A204.1 (cell line): ENCODE results near the gene CSN1S1.
A peak's percentile ranks its signal among the peaks of the same experiment; 100 is the strongest.
"Not testable (repeated sequence)": the region's sequence is repeated elsewhere in the genome, so short reads cannot be mapped to it uniquely, and the experiment has no call there.

Experiments
- FAIRE-seq: peaks from 2 replicates; lab custom pipeline; 2012; peaks lifted over from hg19 to GRCh38; lab: Jason Lieb, UNC

The CSN1S1 gene

GRCh38 chr4:69930768-69931167 lies at the start of gene CSN1S1:
CSN1S1 (plus strand) TSS chr4:69931068; CDS start chr4:69932556, 1,488 bp downstream.
- no peak for FAIRE-seq

- FAIRE-seq: peak; percentile 80
Observed at GRCh38 chr4:69881173-69881773, 49.6 kb upstream of the CSN1S1 start.

GRCh38 chr4:69882150-69882549 lies 48.7 kb upstream of the CSN1S1 start:
- no peak for FAIRE-seq

GRCh38 chr4:69888336-69888735 lies 42.5 kb upstream of the CSN1S1 start:
- no peak for FAIRE-seq

- no peak for FAIRE-seq
Observed at GRCh38 chr4:69894186-69894585, 36.7 kb upstream of the CSN1S1 start.

DNA sequence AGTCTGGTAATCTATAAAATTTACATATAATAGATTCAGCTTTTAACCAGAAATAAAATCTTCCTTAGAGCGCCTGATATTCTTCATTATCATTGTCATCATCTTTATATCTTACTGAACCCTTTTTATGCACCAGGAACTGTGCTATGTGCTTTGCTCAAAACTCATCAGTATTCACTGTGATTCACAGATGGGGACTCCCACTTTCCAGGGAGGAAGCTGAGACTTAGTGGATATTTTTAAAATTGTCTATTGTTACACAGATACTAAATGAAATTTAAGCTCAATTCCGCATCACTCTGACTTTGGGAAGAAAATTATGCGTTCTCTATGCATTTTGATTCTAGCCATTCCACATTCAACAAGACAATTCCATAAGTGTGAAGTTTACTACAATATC lies 36.1 kb upstream of the CSN1S1 start:
- FAIRE-seq: no peak

DNA sequence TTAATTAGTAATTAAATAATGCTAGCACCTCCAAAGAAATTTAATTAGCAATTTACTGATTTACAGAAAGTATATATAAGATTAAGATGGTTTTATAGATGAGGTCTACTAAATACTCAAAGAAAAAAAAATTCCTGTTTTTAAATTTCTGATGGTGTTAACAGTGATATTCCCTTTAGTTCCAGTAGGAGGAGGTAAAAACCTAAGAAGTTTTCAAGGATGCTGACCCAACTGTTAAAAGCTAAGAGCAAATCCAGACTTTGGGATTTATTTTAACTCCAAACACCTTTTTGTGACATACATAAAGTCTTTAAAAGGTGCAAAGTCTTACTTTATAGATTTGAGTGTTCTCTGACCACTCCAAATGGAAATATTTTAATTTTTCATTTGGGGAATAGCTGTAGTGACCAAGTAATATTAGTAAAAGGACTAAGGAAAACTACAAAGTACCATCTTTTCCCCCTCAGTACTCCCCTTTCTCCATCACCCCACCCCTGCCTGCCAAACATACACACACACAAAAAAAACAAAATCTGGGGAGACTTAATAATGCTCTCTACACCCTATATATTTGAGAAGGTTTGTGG lies 34.2 kb upstream of the CSN1S1 start:
- FAIRE-seq: peak; percentile 93

DNA sequence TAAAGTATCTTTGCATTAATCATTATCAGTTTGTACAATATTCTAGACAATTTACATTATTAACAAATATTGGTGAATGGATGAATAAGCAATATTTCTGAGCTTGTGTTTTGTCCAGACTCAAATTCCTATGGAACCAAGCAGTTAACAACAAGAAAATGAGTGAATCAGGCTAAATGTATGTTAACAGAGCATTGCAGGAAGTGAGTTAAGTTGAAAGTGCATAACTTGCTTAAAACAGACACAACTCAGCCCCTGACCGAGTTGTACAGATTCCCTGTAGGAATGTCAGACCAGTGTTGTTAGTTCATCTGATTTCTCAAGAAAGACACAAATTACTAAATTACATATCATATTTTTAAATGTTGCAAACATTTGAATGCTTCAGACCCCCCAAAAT lies 23.7 kb upstream of the CSN1S1 start:
- FAIRE-seq: no peak

DNA sequence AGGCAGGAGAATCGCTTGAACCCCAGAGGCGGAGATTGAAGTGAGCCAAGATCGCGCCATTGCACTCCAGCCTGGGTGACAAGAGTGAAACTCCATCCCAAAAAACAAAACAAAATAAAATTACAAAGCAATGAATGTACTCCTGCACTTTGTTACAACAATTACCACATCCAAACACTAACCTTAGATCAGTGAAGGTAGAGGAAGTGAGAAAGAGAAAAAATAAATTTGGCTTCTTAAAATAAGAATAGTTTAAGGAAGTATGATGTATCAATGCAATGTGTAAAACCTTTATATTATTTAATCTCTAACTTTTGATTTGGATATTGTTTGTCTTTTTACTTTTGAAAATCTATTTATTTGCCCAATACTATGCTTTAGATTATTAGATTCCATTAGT lies 21.7 kb upstream of the CSN1S1 start:
- FAIRE-seq: no peak

GRCh38 chr4:69910016-69910782 lies 20.7 kb upstream of the CSN1S1 start:
- no peak for FAIRE-seq

DNA sequence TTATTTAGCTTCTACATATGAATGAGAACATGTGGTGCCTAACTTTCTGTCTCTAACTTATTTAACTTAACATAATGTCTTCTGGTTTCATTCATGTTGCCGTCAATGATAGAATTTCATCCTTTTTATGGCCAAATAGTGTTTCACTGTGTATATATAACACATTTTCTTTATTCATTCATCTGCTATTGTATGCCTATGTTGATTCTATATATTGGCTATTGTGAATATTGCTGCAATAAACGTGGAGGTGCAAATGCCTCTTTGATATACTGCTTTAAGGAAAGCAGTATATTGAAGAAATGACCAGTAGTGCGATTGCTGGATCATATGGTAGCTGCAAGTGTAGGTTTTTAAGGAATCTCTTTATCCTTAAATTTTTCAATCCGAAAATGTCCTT lies 10.0 kb upstream of the CSN1S1 start:
- FAIRE-seq: no peak

GRCh38 chr4:69923782-69924410 lies 7.0 kb upstream of the CSN1S1 start:
- not testable (repeated sequence) for FAIRE-seq

- no peak for FAIRE-seq
Observed at GRCh38 chr4:69934150-69934549, 3.3 kb downstream of the CSN1S1 start.

DNA sequence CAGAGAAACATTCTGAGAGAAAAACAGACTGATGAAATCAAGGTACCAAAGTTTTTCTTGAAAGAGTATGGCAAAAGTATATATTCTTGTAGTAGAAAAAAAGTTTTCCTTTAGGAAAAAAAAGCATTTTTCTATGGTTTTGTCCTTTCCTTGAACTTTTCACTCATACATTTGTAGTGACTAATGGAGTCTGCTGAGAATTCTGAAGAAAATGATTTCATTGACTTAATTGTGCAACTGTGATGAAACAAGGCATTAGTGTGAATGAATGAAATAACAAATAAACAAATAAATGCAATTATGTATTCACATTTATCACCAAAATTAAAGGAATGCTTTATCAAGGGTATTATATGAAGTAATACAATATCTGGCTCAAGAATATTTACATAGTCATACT lies 5.7 kb downstream of the CSN1S1 start:
- FAIRE-seq: no peak

DNA sequence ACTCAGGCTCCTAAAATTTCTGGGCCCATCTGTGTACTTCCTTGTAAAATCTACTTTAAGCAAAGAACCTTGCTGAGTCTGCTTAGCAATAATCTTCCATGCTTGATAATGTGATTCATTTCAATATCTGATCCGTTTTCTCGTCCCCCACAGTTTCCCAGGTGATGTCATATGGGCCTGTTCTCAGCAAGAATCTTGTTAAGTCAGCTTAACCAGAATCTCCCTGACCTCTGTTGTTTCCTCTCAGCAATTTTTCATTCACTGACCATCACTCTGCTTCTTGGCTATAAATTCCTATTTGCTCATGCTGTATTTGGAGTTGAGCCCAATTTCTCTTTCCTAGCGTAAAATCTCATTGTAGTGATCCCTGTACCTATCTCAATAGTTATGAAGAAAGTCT lies 20.7 kb downstream of the CSN1S1 start:
- FAIRE-seq: no peak

DNA sequence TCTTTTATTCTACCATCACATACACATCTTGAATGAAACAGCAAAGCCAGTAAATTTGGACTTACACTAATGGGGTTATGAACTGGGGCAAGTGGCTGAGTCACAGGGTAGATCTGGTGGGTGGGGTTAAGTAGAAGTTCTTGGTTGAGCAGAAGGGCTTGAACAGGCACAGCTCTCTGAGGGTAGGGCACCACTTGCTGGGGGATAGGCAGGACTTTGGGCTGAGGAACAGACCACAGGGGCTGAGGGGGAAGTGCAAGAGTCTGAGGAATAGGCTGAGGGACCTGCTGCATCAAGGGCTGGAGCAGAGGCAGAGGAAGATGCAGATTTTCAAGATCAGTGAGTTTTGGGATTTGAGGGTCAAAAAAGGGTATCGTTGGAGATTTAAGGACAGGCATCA lies 26.3 kb downstream of the CSN1S1 start:
- FAIRE-seq: no peak

GRCh38 chr4:69965628-69966027 lies 34.8 kb downstream of the CSN1S1 start, which contains the start of gene CSN2:
CSN2 (minus strand) TSS chr4:69965728; CDS start chr4:69960995, 4,733 bp downstream.
- no peak for FAIRE-seq

DNA sequence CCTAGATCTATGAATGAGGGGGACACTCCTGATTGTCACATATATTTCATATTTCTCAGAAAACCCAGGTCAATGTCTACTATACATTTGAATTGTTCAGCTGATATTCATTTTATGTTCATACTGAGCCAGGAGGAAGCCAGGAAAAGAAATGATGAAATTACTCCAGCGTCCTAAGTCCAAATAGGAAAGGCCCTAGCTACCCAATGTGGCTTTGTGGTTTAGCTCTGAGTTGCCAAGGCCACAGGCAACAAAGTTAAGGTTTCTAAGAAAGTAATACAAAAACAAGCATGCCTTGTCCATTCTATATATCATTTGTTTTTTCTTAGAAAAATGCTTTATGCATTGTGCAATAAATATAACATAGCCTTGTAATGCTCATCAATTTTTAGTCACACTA lies 39.2 kb downstream of the CSN1S1 start:
- FAIRE-seq: no peak

DNA sequence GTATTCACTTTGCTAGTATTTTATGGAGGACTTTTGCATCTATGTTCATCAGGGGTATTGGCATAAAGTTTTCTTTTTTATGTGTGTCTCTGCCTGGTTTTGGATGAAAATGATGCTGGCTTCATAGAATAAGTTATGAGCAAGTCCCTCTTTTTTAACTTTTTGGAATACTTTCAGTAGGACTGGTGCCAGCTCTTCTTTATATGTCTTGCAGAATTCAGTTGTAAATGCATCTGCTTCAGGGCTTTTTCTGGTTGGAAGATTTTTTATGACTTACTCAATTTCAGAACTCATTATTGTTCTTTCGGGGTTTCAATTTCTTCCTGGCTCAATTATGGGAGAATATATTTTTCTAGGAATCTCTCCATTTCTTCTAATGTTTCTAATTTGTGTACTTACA lies 43.8 kb downstream of the CSN1S1 start:
- FAIRE-seq: no peak

DNA sequence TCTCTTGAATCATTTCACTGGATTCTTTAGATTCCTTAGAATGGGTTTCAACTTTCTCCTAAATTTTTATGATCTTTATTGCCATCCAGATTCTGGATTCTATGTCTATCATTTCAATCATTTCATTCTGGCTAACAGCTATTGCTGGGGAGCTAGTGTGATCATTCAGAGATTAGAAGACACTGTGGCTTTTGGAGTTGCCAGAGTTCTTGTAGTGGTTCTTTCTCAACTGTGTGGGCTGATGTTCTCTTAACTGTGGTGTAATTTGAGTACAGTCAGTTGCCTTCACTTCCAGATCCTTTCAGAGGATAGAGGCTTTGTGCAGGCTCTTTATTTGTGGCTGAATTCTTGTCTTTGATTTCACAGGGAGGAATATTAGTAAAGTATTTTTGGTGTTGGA lies 46.7 kb downstream of the CSN1S1 start:
- FAIRE-seq: no peak

GRCh38 chr4:69984030-69984443 lies 53.2 kb downstream of the CSN1S1 start:
- no peak for FAIRE-seq

DNA sequence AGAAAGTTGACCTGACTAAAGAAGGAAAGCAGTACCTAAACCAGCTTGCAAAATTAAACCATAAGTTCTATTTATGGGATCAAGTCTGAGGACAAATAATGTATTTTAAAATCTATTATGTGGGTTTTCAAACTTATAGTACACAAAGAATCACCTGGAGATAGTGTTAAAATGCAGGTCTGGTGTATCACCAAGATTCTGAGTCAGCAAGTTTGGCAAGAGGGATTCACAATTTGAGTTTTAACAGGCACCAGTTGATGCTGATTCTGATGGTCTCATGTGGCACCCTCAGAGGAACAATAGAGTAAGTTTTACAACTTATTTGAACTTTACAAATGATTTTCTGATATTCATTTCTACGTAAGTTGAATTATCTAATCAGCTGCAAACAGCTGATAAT lies 55.8 kb downstream of the CSN1S1 start:
- FAIRE-seq: no peak

GRCh38 chr4:69991016-69991415 lies 60.1 kb downstream of the CSN1S1 start:
- no peak for FAIRE-seq
